ENCODE data around the gene GRHPR.

Gene GRHPR

GRCh38 chr9:37480759-37481158, 58.3 kb downstream of the GRHPR start:
- H3K4me3 ChIP-seq (ENCODE audit: low read depth, low read length): no peak overlapping the region
- TF ChIP-seq CTCF (IDR thresholded peaks at IDR 0.05; ENCODE audit: borderline replicate concordance, insufficient read depth, low read depth, low read length): no peak

GRCh38 chr9:37485389-37486255, 63.1 kb downstream of the GRHPR start, which contains the start of gene POLR1E:
POLR1E (plus strand) TSS chr9:37485948; CDS start chr9:37486048, 100 bp downstream.
- H3K4me3 ChIP-seq (ENCODE audit: low read depth, low read length): peak within 1 kb of the TSS; percentile 64
- TF ChIP-seq CTCF (IDR thresholded peaks at IDR 0.05; ENCODE audit: borderline replicate concordance, insufficient read depth, low read depth, low read length): no peak

DNA sequence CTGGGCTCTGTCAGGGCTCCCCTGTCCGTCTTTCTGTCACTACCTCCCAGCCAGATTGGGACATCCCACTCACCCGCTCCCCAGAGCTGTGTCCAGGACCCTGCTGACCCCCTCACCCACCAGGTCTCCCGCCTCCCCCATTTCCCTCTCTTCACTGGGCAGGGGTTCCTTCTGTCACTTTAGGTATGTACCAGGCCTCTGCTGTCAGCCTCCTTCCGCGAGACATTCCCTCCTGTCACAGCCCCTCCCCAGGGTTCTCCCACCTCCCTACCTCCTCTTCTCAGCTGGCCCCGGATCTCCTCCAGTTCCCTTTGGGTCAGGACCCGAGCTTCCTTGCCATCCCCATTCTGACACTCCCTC, 63.7 kb downstream of the GRHPR start:
- peak overlapping the region; percentile 64 for H3K4me3 ChIP-seq (ENCODE audit: low read depth, low read length)
- TF ChIP-seq CTCF (IDR thresholded peaks at IDR 0.05; ENCODE audit: borderline replicate concordance, insufficient read depth, low read depth, low read length): no peak
